ENCODE measurements around the gene IRF2.
"Not testable (repeated sequence)": the region's sequence is repeated elsewhere in the genome, so short reads cannot be mapped to it uniquely, and the experiment has no call there.

IRF2 gene

GRCh38 chr4:184384810-184385557 is 89.4 kb downstream of the IRF2 start:
- peak; percentile 35 for DNase-seq

- DNase-seq: no peak
These were observed 90.1 kb downstream of the IRF2 start for GRCh38 chr4:184384056-184384809.

GRCh38 chr4:184383497-184384055 is 90.8 kb downstream of the IRF2 start:
- no peak for DNase-seq

GRCh38 chr4:184382189-184382846 is 92.0 kb downstream of the IRF2 start:
- DNase-seq: no peak

- DNase-seq: no peak
These were observed 93.6 kb downstream of the IRF2 start for GRCh38 chr4:184380707-184381106.

- DNase-seq: not testable (repeated sequence)
These were observed 94.1 kb downstream of the IRF2 start for GRCh38 chr4:184380214-184380613.

- no peak for DNase-seq
These were observed 97.4 kb downstream of the IRF2 start for GRCh38 chr4:184376923-184377322.

GRCh38 chr4:184376126-184376838 is 98.1 kb downstream of the IRF2 start:
- no peak for DNase-seq

- DNase-seq: not testable (repeated sequence)
These were observed 98.7 kb downstream of the IRF2 start for GRCh38 chr4:184375623-184376022.

GRCh38 chr4:184375027-184375426 is 99.3 kb downstream of the IRF2 start:
- no peak for DNase-seq

- no peak for DNase-seq
These were observed 100.4 kb downstream of the IRF2 start for GRCh38 chr4:184373886-184374405.

- DNase-seq: no peak
These were observed 103.0 kb downstream of the IRF2 start for GRCh38 chr4:184371390-184371787.

GRCh38 chr4:184370711-184371389 is 103.5 kb downstream of the IRF2 start:
- DNase-seq: no peak

- DNase-seq: no peak
These were observed 104.5 kb downstream of the IRF2 start for GRCh38 chr4:184369871-184370270.

GRCh38 chr4:184368731-184369130 is 105.6 kb downstream of the IRF2 start:
- DNase-seq: no peak

- DNase-seq: no peak
These were observed 106.1 kb downstream of the IRF2 start for GRCh38 chr4:184368290-184368689.

GRCh38 chr4:184364100-184364921 is 110.0 kb downstream of the IRF2 start:
- no peak for DNase-seq

- no peak for DNase-seq
These were observed 111.1 kb downstream of the IRF2 start for GRCh38 chr4:184363258-184363657.

- no peak for DNase-seq
These were observed 112.0 kb downstream of the IRF2 start for GRCh38 chr4:184362396-184362795.

GRCh38 chr4:184361443-184361842 is 112.9 kb downstream of the IRF2 start:
- no peak for DNase-seq

- DNase-seq: no peak
These were observed 114.5 kb downstream of the IRF2 start for GRCh38 chr4:184359888-184360287.
